HepG2 (cell line): ENCODE results near the gene CDH1. TPM values are rescaled to one million over a fixed set of nuclear protein-coding genes. Genes with fewer than 3 reads are reported as not detected.
A peak's percentile ranks its signal among the peaks of the same experiment; 100 is the strongest.

Experiments used
- CBFB ChIP-seq: sonication (generic); formaldehyde crosslinking; IDR thresholded peaks from 2 replicates; pipeline ENCODE4 v1.4.0; 2020; ENCODE audit warnings: missing genetic modification reagents
- CENPX ChIP-seq: sonication (generic); formaldehyde crosslinking; IDR thresholded peaks from 2 replicates; pipeline ENCODE4 v1.9.0; 2021; ENCODE audit warnings: mild to moderate bottlenecking, missing genetic modification reagents, moderate library complexity
- DNMT3B ChIP-seq: conservative IDR thresholded peaks from 2 replicates; pipeline ENCODE4 v1.6.1; 2016; ENCODE audit warnings: missing biosample characterization, control low read depth
- EEA1 ChIP-seq: sonication (generic); formaldehyde crosslinking; IDR thresholded peaks from 2 replicates; pipeline ENCODE4 v1.5.1; 2020; ENCODE audit warnings: mild to moderate bottlenecking, missing genetic modification reagents, borderline replicate concordance
- KDM1A ChIP-seq: IDR thresholded peaks from 2 replicates; pipeline ENCODE4 v1.6.1; 2016; ENCODE audit warnings: missing compliant biosample characterization
- MATR3 ChIP-seq: sonication (generic); formaldehyde crosslinking; IDR thresholded peaks from 2 replicates; pipeline ENCODE4 v1.4.0; 2020; ENCODE audit warnings: missing genetic modification reagents
- MBNL3 ChIP-seq: fragments of 250-450 bp; sonication (Bioruptor Pico); conservative IDR thresholded peaks from 2 replicates; pipeline ENCODE4 v1.8.0; 2022; ENCODE audit warnings: mild to moderate bottlenecking, inconsistent platforms
- MYNN ChIP-seq: sonication (generic); formaldehyde crosslinking; IDR thresholded peaks from 2 replicates; pipeline ENCODE4 v1.4.0; 2020; ENCODE audit warnings: mild to moderate bottlenecking, low read depth, missing genetic modification reagents
- POLR2G ChIP-seq: fragments of 200-400 bp; formaldehyde crosslinking; IDR thresholded peaks from 2 replicates; pipeline ENCODE4 v1.6.1; 2018; ENCODE audit warnings: mild to moderate bottlenecking, low read depth, low read length, moderate library complexity
- PRPF4 ChIP-seq: fragments of 200-400 bp; formaldehyde crosslinking; IDR thresholded peaks from 2 replicates; pipeline ENCODE4 v1.6.1; 2016; ENCODE audit warnings: low read length, low read depth; ENCODE audit not compliant: poor library complexity, severe bottlenecking
- RBM39 ChIP-seq: fragments of 200-400 bp; formaldehyde crosslinking; IDR thresholded peaks from one replicate; pipeline ENCODE4 v1.6.1; 2018; ENCODE audit warnings: antibody characterized with exemption, mild to moderate bottlenecking, low read depth, low read length; ENCODE audit not compliant: poor library complexity, severe bottlenecking
- TOE1 ChIP-seq: sonication (generic); formaldehyde crosslinking; IDR thresholded peaks from 2 replicates; pipeline ENCODE4 v1.4.0; 2020; ENCODE audit warnings: mild to moderate bottlenecking, missing genetic modification reagents
- ZKSCAN1 ChIP-seq: fragments of 150-350 bp; IDR thresholded peaks from 2 replicates; pipeline ENCODE4 v1.6.1; 2014; ENCODE audit warnings: low read length
- ZNF33B ChIP-seq: sonication (generic); formaldehyde crosslinking; IDR thresholded peaks from 2 replicates; pipeline ENCODE4 v1.5.1; 2020; ENCODE audit warnings: mild to moderate bottlenecking, missing genetic modification reagents
- ZNF569 ChIP-seq: sonication (generic); formaldehyde crosslinking; IDR thresholded peaks from 2 replicates; pipeline ENCODE4 v1.5.0; 2020; ENCODE audit warnings: mild to moderate bottlenecking, missing genetic modification reagents, moderate library complexity, borderline replicate concordance
- ZNF577 ChIP-seq: sonication (generic); formaldehyde crosslinking; IDR thresholded peaks from 2 replicates; pipeline ENCODE4 v1.4.0; 2020; ENCODE audit warnings: mild to moderate bottlenecking, low read depth, missing genetic modification reagents, borderline replicate concordance
- ZSCAN25 ChIP-seq: sonication (generic); formaldehyde crosslinking; IDR thresholded peaks from 2 replicates; pipeline ENCODE4 v1.8.0; 2022; ENCODE audit warnings: mild to moderate bottlenecking, missing genetic modification reagents
- polyA plus RNA-seq, 8 experiments: library from polyadenylated mRNA; depleted of rRNA in 3 of 8; stranded (reverse) in 7 of 8; unstranded in 1 of 8; fragments of >200 nt; fragmentation: Illumina TruSeq in 4 of 8; extraction: Trizol in 4 of 8; gene quantifications; 2 replicates each; pipeline versions ENCODE4 v1.2.1 to v1.2.3, GENCODE V29; 2011 to 2016; ENCODE audit warnings: low read depth in 4 of 8, missing spikeins in 1 of 8, mixed read lengths in 1 of 8; ENCODE audit not compliant: insufficient read depth in 1 of 8
- total RNA-seq, 5 experiments: library from RNA; depleted of rRNA; stranded (reverse); fragments of >200 nt; fragmentation: Illumina TruSeq; extraction: Trizol; gene quantifications; 2 replicates each; pipeline ENCODE4 v1.2.3, GENCODE V29; 2016; ENCODE audit warnings: low read depth in 1 of 5
- TF ChIP-seq, protein P1 (sequence below): sonication (generic); formaldehyde crosslinking; IDR thresholded peaks from 2 replicates; pipeline ENCODE4 v1.9.0; 2021; ENCODE audit warnings: mild to moderate bottlenecking, missing genetic modification reagents
- TF ChIP-seq, protein P2 (sequence below): sonication (generic); formaldehyde crosslinking; IDR thresholded peaks from 2 replicates; pipeline ENCODE4 v1.8.1; 2023; ENCODE audit warnings: mild to moderate bottlenecking, inconsistent platforms, moderate library complexity, missing genetic modification reagents, borderline replicate concordance
- TF ChIP-seq, protein P3 (sequence below): sonication (generic); formaldehyde crosslinking; conservative IDR thresholded peaks from 2 replicates; pipeline ENCODE4 v1.8.1; 2023; ENCODE audit warnings: missing genetic modification reagents
- TF ChIP-seq, protein P4 (sequence below): sonication (generic); formaldehyde crosslinking; IDR thresholded peaks from 2 replicates; pipeline ENCODE4 v1.8.0; 2022; ENCODE audit warnings: mild to moderate bottlenecking, missing genetic modification reagents, borderline replicate concordance

The CDH1 gene
- total and polyA plus RNA-seq, 2 of the 13 experiments (the other 11 are each of a cell fraction or from before 2014, with no cell fraction given) = 0.95 to 9.8 TPM

DNA sequence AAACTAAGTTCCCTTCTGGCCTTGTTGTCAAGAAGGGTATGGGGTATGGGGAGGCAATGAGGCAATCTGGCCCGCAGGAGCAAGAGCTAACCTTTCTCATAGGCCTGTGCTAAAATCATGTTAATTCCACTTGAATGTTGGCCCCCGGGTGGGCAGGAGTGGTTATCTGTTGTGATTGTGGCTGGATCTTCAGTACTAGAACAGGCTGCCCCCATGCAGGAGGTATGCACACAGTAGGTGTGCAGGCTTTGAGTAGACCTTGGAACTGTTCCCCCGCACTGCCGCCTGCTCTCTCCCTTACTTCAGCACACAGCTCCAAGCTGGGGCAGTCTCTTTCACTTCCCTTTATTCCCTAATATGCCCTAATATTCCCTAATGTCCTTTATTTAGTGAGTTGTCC, 53.9 kb downstream of the CDH1 start (continued):
- no peak for TF ChIP-seq MATR3
- 0 out of 2 replicates have a peak, but pooled peaks have one; percentile 28 for TF ChIP-seq ZNF33B (CRISPR knock-in tag)
- no peak for TF ChIP-seq TOE1
- no peak for TF ChIP-seq DNMT3B (CRISPR knock-in tag)
- TF ChIP-seq, protein P1, sequence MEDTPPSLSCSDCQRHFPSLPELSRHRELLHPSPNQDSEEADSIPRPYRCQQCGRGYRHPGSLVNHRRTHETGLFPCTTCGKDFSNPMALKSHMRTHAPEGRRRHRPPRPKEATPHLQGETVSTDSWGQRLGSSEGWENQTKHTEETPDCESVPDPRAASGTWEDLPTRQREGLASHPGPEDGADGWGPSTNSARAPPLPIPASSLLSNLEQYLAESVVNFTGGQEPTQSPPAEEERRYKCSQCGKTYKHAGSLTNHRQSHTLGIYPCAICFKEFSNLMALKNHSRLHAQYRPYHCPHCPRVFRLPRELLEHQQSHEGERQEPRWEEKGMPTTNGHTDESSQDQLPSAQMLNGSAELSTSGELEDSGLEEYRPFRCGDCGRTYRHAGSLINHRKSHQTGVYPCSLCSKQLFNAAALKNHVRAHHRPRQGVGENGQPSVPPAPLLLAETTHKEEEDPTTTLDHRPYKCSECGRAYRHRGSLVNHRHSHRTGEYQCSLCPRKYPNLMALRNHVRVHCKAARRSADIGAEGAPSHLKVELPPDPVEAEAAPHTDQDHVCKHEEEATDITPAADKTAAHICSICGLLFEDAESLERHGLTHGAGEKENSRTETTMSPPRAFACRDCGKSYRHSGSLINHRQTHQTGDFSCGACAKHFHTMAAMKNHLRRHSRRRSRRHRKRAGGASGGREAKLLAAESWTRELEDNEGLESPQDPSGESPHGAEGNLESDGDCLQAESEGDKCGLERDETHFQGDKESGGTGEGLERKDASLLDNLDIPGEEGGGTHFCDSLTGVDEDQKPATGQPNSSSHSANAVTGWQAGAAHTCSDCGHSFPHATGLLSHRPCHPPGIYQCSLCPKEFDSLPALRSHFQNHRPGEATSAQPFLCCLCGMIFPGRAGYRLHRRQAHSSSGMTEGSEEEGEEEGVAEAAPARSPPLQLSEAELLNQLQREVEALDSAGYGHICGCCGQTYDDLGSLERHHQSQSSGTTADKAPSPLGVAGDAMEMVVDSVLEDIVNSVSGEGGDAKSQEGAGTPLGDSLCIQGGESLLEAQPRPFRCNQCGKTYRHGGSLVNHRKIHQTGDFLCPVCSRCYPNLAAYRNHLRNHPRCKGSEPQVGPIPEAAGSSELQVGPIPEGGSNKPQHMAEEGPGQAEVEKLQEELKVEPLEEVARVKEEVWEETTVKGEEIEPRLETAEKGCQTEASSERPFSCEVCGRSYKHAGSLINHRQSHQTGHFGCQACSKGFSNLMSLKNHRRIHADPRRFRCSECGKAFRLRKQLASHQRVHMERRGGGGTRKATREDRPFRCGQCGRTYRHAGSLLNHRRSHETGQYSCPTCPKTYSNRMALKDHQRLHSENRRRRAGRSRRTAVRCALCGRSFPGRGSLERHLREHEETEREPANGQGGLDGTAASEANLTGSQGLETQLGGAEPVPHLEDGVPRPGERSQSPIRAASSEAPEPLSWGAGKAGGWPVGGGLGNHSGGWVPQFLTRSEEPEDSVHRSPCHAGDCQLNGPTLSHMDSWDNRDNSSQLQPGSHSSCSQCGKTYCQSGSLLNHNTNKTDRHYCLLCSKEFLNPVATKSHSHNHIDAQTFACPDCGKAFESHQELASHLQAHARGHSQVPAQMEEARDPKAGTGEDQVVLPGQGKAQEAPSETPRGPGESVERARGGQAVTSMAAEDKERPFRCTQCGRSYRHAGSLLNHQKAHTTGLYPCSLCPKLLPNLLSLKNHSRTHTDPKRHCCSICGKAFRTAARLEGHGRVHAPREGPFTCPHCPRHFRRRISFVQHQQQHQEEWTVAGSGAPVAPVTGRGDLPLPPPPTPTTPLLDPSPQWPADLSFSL (CRISPR knock-in tag) = no peak
- TF ChIP-seq, protein P2, sequence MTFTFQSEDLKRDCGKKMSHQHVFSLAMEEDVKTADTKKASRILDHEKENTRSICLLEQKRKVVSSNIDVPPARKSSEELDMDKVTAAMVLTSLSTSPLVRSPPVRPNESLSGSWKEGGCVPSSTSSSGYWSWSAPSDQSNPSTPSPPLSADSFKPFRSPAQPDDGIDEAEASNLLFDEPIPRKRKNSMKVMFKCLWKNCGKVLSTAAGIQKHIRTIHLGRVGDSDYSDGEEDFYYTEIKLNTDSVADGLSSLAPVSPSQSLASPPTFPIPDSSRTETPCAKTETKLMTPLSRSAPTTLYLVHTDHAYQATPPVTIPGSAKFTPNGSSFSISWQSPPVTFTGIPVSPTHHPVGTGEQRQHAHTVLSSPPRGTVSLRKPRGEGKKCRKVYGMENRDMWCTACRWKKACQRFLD (CRISPR knock-in tag) = no peak
- no peak for TF ChIP-seq CENPX (CRISPR knock-in tag)
- TF ChIP-seq RBM39 = no peak
- no peak for TF ChIP-seq PRPF4
- no peak for TF ChIP-seq KDM1A (CRISPR knock-in tag)
- no peak for TF ChIP-seq ZSCAN25 (CRISPR knock-in tag)
- TF ChIP-seq MYNN (CRISPR knock-in tag) = no peak
- TF ChIP-seq EEA1 = no peak
- no peak for TF ChIP-seq POLR2G
- no peak for TF ChIP-seq ZNF577 (CRISPR knock-in tag)
- TF ChIP-seq ZNF569 (CRISPR knock-in tag) = no peak
- TF ChIP-seq MBNL3 (CRISPR knock-in tag) = no peak
- TF ChIP-seq, protein P3, sequence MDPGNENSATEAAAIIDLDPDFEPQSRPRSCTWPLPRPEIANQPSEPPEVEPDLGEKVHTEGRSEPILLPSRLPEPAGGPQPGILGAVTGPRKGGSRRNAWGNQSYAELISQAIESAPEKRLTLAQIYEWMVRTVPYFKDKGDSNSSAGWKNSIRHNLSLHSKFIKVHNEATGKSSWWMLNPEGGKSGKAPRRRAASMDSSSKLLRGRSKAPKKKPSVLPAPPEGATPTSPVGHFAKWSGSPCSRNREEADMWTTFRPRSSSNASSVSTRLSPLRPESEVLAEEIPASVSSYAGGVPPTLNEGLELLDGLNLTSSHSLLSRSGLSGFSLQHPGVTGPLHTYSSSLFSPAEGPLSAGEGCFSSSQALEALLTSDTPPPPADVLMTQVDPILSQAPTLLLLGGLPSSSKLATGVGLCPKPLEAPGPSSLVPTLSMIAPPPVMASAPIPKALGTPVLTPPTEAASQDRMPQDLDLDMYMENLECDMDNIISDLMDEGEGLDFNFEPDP (CRISPR knock-in tag) = no peak
- TF ChIP-seq CBFB = no peak
- TF ChIP-seq, protein P4, sequence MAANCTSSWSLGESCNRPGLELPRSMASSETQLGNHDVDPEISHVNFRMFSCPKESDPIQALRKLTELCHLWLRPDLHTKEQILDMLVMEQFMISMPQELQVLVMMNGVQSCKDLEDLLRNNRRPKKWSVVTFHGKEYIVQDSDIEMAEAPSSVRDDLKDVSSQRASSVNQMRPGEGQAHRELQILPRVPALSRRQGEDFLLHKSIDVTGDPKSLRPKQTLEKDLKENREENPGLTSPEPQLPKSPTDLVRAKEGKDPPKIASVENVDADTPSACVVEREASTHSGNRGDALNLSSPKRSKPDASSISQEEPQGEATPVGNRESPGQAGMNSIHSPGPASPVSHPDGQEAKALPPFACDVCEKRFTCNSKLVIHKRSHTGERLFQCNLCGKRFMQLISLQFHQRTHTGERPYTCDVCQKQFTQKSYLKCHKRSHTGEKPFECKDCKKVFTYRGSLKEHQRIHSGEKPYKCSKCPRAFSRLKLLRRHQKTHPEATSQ (CRISPR knock-in tag) = no peak
- TF ChIP-seq ZKSCAN1 = peak; percentile 97
